ENCODE results near the gene ADAM12. TPM values are rescaled to one million over a fixed set of nuclear protein-coding genes. Genes with fewer than 3 reads are reported as not detected.

Gene ADAM12
- total RNA-seq, 1 donor from 2014 or later: 100 TPM

DNA sequence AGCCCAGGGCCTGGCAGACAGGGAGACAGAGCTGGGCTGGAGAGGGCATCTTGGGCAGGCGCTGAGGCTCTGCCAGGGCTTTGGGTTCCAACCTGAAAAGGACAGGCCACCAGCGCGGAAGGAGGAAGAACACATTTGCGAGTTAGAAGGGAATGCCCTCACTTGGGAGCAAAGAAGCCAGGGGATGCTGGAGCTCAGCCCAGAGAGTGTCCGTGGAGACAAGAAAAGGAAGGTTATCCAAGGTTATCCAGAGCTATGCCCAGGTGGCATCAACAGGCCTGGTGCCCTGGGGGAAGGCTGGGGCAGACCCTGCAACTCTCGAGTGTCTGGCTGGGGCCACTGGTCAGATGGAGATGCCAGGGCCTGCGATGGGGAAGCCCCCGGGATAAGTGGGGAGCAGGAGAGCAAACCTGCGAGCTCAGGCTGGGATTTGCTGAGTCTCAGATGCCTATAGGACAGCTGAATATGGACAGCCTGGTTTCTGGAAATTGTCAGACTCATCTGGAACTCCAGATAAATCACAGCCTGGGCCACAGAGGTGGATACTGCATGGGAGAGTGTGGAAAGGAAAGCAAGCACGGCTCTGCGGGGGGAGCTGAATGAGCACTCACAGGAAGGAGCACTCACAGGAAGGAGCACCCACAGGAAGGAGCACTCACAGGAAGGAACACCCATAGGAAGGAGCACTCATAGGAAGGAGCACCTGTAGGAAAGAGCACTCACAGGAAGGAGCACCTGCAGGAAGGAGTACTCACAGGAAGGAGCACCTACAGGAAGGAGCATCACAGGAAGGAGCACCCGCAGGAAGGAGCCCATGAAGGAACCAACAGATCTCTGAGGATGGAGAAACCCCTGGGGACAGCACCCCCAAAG, 152.1 kb downstream of the ADAM12 start:
- Histone ChIP-seq H2AFZ (ENCODE audit: low read depth, low read length) (no peak overlapping the region), H3K27me3 (ENCODE audit: insufficient read depth, low read length) (no peaks in the 10 kb centered on the region), H3K36me3 (ENCODE audit: insufficient read depth, low read length) (no peaks in the 10 kb centered on the region), H3K4me2 (ENCODE audit: low read length) (no peak overlapping the region), H3K9me3 (ENCODE audit: insufficient read depth, low read depth, low read length) (no peaks in the 10 kb centered on the region), H3K4me3 (ENCODE audit: insufficient read depth, low read depth, low read length) (no peak overlapping the region), H3K4me1 (ENCODE audit: insufficient read depth, low read length) (peaks cover 9% of the 10 kb centered on the region), H4K20me1 (ENCODE audit: insufficient read depth, low read length) (no peaks in the 10 kb centered on the region), H3K9ac (ENCODE audit: low read length) (no peak overlapping the region), H3K79me2 (ENCODE audit: insufficient read depth, low read length) (peaks cover 87% of the 10 kb centered on the region), H3K27ac (ENCODE audit: low read depth, low read length) (no peak overlapping the region)
- DNase-seq (ENCODE audit: low read depth) (no peak), FAIRE-seq (no peak)
- peaks cover 2% of the 10 kb centered on the region for H3K4me1 Mint-ChIP-seq (ENCODE audit: low read depth, unreplicated experiment)
- H3K27me3 Mint-ChIP-seq (ENCODE audit: low read depth, unreplicated experiment): no peaks in the 10 kb centered on the region
- TF ChIP-seq, protein P1, sequence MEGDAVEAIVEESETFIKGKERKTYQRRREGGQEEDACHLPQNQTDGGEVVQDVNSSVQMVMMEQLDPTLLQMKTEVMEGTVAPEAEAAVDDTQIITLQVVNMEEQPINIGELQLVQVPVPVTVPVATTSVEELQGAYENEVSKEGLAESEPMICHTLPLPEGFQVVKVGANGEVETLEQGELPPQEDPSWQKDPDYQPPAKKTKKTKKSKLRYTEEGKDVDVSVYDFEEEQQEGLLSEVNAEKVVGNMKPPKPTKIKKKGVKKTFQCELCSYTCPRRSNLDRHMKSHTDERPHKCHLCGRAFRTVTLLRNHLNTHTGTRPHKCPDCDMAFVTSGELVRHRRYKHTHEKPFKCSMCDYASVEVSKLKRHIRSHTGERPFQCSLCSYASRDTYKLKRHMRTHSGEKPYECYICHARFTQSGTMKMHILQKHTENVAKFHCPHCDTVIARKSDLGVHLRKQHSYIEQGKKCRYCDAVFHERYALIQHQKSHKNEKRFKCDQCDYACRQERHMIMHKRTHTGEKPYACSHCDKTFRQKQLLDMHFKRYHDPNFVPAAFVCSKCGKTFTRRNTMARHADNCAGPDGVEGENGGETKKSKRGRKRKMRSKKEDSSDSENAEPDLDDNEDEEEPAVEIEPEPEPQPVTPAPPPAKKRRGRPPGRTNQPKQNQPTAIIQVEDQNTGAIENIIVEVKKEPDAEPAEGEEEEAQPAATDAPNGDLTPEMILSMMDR (IDR thresholded peaks at IDR 0.05; ENCODE audit: insufficient read depth, low read depth, low read length): no peak
- TF ChIP-seq EZH2 (IDR thresholded peaks at IDR 0.05; ENCODE audit: insufficient read depth, low read length): no peak
- peaks cover 1% of the 10 kb centered on the region for H3K9me3 Mint-ChIP-seq (ENCODE audit: unreplicated experiment)
- no peak overlapping the region for H3K4me3 Mint-ChIP-seq (ENCODE audit: unreplicated experiment)
- H3K27ac Mint-ChIP-seq (ENCODE audit: unreplicated experiment): no peak overlapping the region
- peaks cover 16% of the 10 kb centered on the region for H3K36me3 Mint-ChIP-seq (ENCODE audit: low read depth, unreplicated experiment)

DNA sequence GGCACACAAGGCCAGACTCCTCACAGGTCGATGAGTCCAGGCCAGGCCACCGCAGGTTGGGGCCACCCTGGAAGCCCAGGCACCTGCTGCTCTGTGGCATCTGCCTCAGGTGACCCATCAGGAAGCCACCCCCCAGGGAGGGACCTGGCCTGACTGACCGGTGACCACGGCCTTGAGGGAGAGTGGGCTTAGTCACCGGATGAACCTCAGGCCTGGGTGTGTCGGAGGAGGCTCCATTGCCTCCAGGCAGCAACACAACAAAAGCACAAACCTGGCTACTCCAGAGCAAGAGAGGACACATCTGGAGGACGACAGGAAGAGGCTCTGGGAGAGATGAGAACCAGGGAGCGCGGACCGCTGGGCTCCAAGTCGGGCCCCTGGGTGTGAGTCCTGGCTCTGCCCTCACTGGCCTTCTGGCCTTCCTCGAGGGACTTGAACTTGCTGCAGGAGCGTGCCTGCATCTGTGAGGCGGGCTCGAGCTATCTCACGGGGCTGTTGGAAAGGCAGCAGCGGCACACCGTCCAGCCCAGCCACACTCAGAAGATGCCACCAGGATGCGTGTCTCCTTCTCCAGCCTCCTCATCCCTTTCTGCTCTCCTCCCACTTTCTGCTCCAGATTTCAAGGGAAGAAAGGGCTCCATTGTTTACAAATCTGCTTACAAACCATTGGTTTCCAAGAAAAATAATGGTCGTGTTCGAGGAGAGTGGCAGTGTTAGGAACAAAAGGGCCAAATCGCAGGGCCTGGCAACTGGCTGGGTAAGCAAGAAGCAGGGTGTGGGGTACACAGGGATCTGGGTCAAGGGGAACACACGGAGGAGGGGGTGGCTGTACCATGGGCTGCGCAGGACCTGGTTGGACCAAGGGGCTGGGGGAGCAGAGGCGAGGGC, 152.9 kb downstream of the ADAM12 start:
- TF ChIP-seq, protein P1 (IDR thresholded peaks at IDR 0.05; ENCODE audit: insufficient read depth, low read depth, low read length): no peak
- no peak for TF ChIP-seq EZH2 (IDR thresholded peaks at IDR 0.05; ENCODE audit: insufficient read depth, low read length)
- peaks cover 79% of the 10 kb centered on the region for H3K79me2 ChIP-seq (ENCODE audit: insufficient read depth, low read length)
- no peak overlapping the region for H3K27ac Mint-ChIP-seq (ENCODE audit: unreplicated experiment)
- no peak for DNase-seq (ENCODE audit: low read depth)
- H3K4me1 Mint-ChIP-seq (ENCODE audit: low read depth, unreplicated experiment): no peaks in the 10 kb centered on the region
- no peak overlapping the region for H3K27ac ChIP-seq (ENCODE audit: low read depth, low read length)
- H3K27me3 Mint-ChIP-seq (ENCODE audit: low read depth, unreplicated experiment): no peaks in the 10 kb centered on the region
- H3K9me3 Mint-ChIP-seq (ENCODE audit: unreplicated experiment): peaks cover 1% of the 10 kb centered on the region
- no peak overlapping the region for H3K9ac ChIP-seq (ENCODE audit: low read length)
- no peaks in the 10 kb centered on the region for H3K9me3 ChIP-seq (ENCODE audit: insufficient read depth, low read depth, low read length)
- H3K4me3 ChIP-seq (ENCODE audit: insufficient read depth, low read depth, low read length): no peak overlapping the region
- H2AFZ ChIP-seq (ENCODE audit: low read depth, low read length): no peak overlapping the region
- H3K36me3 ChIP-seq (ENCODE audit: insufficient read depth, low read length): peaks cover 3% of the 10 kb centered on the region
- peaks cover 16% of the 10 kb centered on the region for H3K36me3 Mint-ChIP-seq (ENCODE audit: low read depth, unreplicated experiment)
- FAIRE-seq: no peak
- no peak overlapping the region for H3K4me3 Mint-ChIP-seq (ENCODE audit: unreplicated experiment)
- H4K20me1 ChIP-seq (ENCODE audit: insufficient read depth, low read length): no peaks in the 10 kb centered on the region
- H3K27me3 ChIP-seq (ENCODE audit: insufficient read depth, low read length): no peaks in the 10 kb centered on the region
- H3K4me2 ChIP-seq (ENCODE audit: low read length): no peak overlapping the region
- H3K4me1 ChIP-seq (ENCODE audit: insufficient read depth, low read length): peaks cover 5% of the 10 kb centered on the region

All from astrocyte (in vitro differentiated cells and primary cell).